Liver (tissue), 9 donors: Measurements from ENCODE around the gene OTOG. TPM values are rescaled to one million over a fixed set of nuclear protein-coding genes. Genes with fewer than 3 reads are reported as not detected.

Source experiments
- DNase-seq: peaks from one replicate; pipeline ENCODE4 v3.0.0-alpha.2; 2017; ENCODE audit warnings: low spot score
- H3K27ac ChIP-seq, 2 donors: one replicate each; pipeline ENCODE4 v1.7.0; 2013; ENCODE audit warnings: inconsistent platforms in 2 of 2, low read length in 2 of 2, control low read depth in 1 of 2, low read depth in 1 of 2, mild to moderate bottlenecking in 1 of 2
- H3K27me3 ChIP-seq, 4 donors: one replicate each; pipeline versions ENCODE4 v1.6.1 to v1.7.0; 2013; ENCODE audit warnings: low read length in 3 of 4, inconsistent platforms in 1 of 4, mild to moderate bottlenecking in 1 of 4, moderate library complexity in 1 of 4; ENCODE audit not compliant: control insufficient read depth in 4 of 4, insufficient read depth in 4 of 4
- H3K36me3 ChIP-seq, 4 donors: one replicate each; pipeline versions ENCODE4 v1.6.1 to v1.7.0; 2013; ENCODE audit warnings: low read length in 3 of 4, mild to moderate bottlenecking in 3 of 4, low read depth in 1 of 4, moderate library complexity in 1 of 4; ENCODE audit not compliant: control insufficient read depth in 4 of 4, insufficient read depth in 3 of 4
- H3K4me1 ChIP-seq, 4 donors: one replicate each; pipeline versions ENCODE4 v1.6.1 to v1.7.0; 2013; ENCODE audit warnings: low read length in 3 of 4, mild to moderate bottlenecking in 3 of 4, moderate library complexity in 1 of 4; ENCODE audit not compliant: control insufficient read depth in 4 of 4, insufficient read depth in 4 of 4
- H3K4me3 ChIP-seq, 3 donors: one replicate each; pipeline versions ENCODE4 v1.6.1 to v1.7.0; 2013; ENCODE audit warnings: low read length in 3 of 3, control low read depth in 1 of 3, low read depth in 1 of 3, mild to moderate bottlenecking in 1 of 3
- H3K9ac ChIP-seq, 2 donors: one replicate each; pipeline ENCODE4 v1.7.0; 2013; ENCODE audit warnings: low read length in 2 of 2, mild to moderate bottlenecking in 2 of 2, moderate library complexity in 2 of 2, control low read depth in 1 of 2, low read depth in 1 of 2
- H3K9me3 ChIP-seq, 4 donors: one replicate each; pipeline versions ENCODE4 v1.6.1 to v1.7.0; 2013; ENCODE audit warnings: low read length in 3 of 4; ENCODE audit not compliant: control insufficient read depth in 4 of 4
- CTCF ChIP-seq: fragments of 150-350 bp; IDR thresholded peaks from 2 replicates; pipeline ENCODE4 v1.5.1; 2017; ENCODE audit warnings: improper control_type of control experiment, low read depth, low read length; ENCODE audit not compliant: missing input control
- EGR1 ChIP-seq, 2 donors: IDR thresholded peaks; 2 replicates each; pipeline ENCODE4 v1.6.1; 2016 to 2018; ENCODE audit warnings: antibody characterized with exemption in 2 of 2, low read depth in 2 of 2
- FOXA1 ChIP-seq: IDR thresholded peaks from 2 replicates; pipeline ENCODE4 v1.6.1; 2016; ENCODE audit warnings: antibody characterized with exemption
- FOXA2 ChIP-seq: IDR thresholded peaks from 2 replicates; pipeline ENCODE4 v1.6.1; 2016; ENCODE audit warnings: antibody characterized with exemption
- GABPA ChIP-seq, 2 donors: IDR thresholded peaks in 1 of 2; conservative IDR thresholded peaks in 1 of 2; 2 replicates each; pipeline ENCODE4 v1.6.1; 2016; ENCODE audit warnings: antibody characterized with exemption in 2 of 2, mild to moderate bottlenecking in 1 of 2, moderate library complexity in 1 of 2
- HNF4A ChIP-seq, 2 donors: conservative IDR thresholded peaks; 2 replicates each; pipeline ENCODE4 v1.6.1; 2016; ENCODE audit warnings: antibody characterized with exemption in 2 of 2, mild to moderate bottlenecking in 2 of 2
- HNF4G ChIP-seq: IDR thresholded peaks from 2 replicates; pipeline ENCODE4 v1.6.1; 2016; ENCODE audit warnings: antibody characterized with exemption
- JUND ChIP-seq, 2 donors: IDR thresholded peaks; 2 replicates each; pipeline ENCODE4 v1.6.1; 2016; ENCODE audit warnings: antibody characterized with exemption in 2 of 2
- NR2F2 ChIP-seq: IDR thresholded peaks from 2 replicates; pipeline ENCODE4 v1.6.1; 2016; ENCODE audit warnings: antibody characterized with exemption
- RAD21 ChIP-seq, 2 donors: IDR thresholded peaks; 2 replicates each; pipeline ENCODE4 v1.6.1; 2016; ENCODE audit warnings: antibody characterized with exemption in 2 of 2, mild to moderate bottlenecking in 2 of 2
- RXRA ChIP-seq, 2 donors: IDR thresholded peaks; 2 replicates each; pipeline ENCODE4 v1.6.1; 2017 to 2018; ENCODE audit warnings: antibody characterized with exemption in 2 of 2, mild to moderate bottlenecking in 1 of 2
- SP1 ChIP-seq: IDR thresholded peaks from 2 replicates; pipeline ENCODE4 v1.6.1; 2018; ENCODE audit warnings: antibody characterized with exemption, mild to moderate bottlenecking
- TAF1 ChIP-seq: conservative IDR thresholded peaks from 2 replicates; pipeline ENCODE4 v1.6.1; 2016; ENCODE audit warnings: antibody characterized with exemption, mild to moderate bottlenecking
- YY1 ChIP-seq: IDR thresholded peaks from 2 replicates; pipeline ENCODE4 v1.6.1; 2016; ENCODE audit warnings: antibody characterized with exemption, mild to moderate bottlenecking
- WGBS: extraction: QIAGEN DNeasy Blood & Tissue Kit; methylation state at CpG from one replicate; pipeline ENCODE4 v1.1.7; 2013; 5-methylcytosine and 5-hydroxymethylcytosine counted together
- polyA plus RNA-seq, 2 donors: library from polyadenylated mRNA; stranded (reverse) in 1 of 2; unstranded in 1 of 2; fragments of 200-250 nt in 1 of 2; fragments of >200 nt in 1 of 2; fragmentation: Nextera tagmentation in 1 of 2; extraction: Ambion mirVana in 1 of 2; gene quantifications; one replicate each; pipeline versions ENCODE4 v1.2.1 to v1.2.3, GENCODE V29; 2013 to 2015
- total RNA-seq, 2 donors: library from RNA; depleted of rRNA; stranded (reverse); fragments of >200 nt; gene quantifications; one replicate each; pipeline ENCODE4 v1.2.3, GENCODE V29; 2014
- TF ChIP-seq, protein P1 (sequence below): IDR thresholded peaks from 2 replicates; pipeline ENCODE4 v1.6.1; 2016; ENCODE audit warnings: antibody characterized with exemption
- TF ChIP-seq, protein P2 (sequence below): IDR thresholded peaks from 2 replicates; pipeline ENCODE4 v1.6.1; 2016; ENCODE audit warnings: antibody characterized with exemption, mild to moderate bottlenecking
- TF ChIP-seq, protein P3 (sequence below): IDR thresholded peaks from 2 replicates; pipeline ENCODE4 v1.6.1; 2016; ENCODE audit warnings: antibody characterized with exemption
- TF ChIP-seq, protein P4 (sequence below): IDR thresholded peaks from 2 replicates; pipeline ENCODE4 v1.6.1; 2016; ENCODE audit warnings: antibody characterized with exemption
- donor health status: healthy.
- donor health status: healthy.
- donor health status: healthy.
- donor health status: healthy.
- donor health status: healthy.

The OTOG gene
- total and polyA plus RNA-seq, 4 donors: not detected

DNA sequence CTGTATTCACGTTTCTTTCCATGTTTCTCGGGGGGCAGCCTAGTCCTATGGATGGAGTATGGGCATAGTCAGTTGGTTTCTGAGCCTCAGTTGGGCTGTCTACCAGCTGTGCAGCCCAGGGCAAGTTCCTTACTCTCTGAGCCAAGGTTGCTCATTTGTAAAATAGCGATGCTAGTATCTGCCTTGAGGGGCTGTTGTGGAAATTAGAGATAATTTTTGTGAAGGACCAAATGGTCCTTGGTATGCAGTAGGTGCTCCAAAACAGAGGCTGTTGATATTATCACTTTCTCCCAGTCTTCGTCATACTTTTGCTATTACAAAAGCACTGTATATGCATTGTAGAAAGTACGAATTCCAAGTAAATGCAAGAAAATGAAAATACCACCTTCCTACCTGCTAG is 89.7 kb downstream of the OTOG start:
- WGBS: 79% methylated on average over 5 of the region's 5 CpGs
- TF ChIP-seq RAD21 (IDR thresholded peaks at IDR 0.05) (no peak), HNF4A (conservative IDR thresholded peaks at IDR 0.05) (no peak), JUND (IDR thresholded peaks at IDR 0.05) (no peak), HNF4G (no peak), FOXA2 (no peak), FOXA1 (no peak), EGR1 (IDR thresholded peaks at IDR 0.05; ENCODE audit: low read depth in 2 of 2) (no peak), TAF1 (no peak), YY1 (no peak), SP1 (no peak), RXRA (IDR thresholded peaks at IDR 0.05) (no peak), CTCF (no peak), NR2F2 (no peak), GABPA (IDR thresholded peaks at IDR 0.05 in 1 of 2, conservative IDR thresholded peaks at IDR 0.05 in 1 of 2) (no peak)
- TF ChIP-seq, protein P1, sequence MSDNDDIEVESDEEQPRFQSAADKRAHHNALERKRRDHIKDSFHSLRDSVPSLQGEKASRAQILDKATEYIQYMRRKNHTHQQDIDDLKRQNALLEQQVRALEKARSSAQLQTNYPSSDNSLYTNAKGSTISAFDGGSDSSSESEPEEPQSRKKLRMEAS: no peak
- TF ChIP-seq, protein P2, sequence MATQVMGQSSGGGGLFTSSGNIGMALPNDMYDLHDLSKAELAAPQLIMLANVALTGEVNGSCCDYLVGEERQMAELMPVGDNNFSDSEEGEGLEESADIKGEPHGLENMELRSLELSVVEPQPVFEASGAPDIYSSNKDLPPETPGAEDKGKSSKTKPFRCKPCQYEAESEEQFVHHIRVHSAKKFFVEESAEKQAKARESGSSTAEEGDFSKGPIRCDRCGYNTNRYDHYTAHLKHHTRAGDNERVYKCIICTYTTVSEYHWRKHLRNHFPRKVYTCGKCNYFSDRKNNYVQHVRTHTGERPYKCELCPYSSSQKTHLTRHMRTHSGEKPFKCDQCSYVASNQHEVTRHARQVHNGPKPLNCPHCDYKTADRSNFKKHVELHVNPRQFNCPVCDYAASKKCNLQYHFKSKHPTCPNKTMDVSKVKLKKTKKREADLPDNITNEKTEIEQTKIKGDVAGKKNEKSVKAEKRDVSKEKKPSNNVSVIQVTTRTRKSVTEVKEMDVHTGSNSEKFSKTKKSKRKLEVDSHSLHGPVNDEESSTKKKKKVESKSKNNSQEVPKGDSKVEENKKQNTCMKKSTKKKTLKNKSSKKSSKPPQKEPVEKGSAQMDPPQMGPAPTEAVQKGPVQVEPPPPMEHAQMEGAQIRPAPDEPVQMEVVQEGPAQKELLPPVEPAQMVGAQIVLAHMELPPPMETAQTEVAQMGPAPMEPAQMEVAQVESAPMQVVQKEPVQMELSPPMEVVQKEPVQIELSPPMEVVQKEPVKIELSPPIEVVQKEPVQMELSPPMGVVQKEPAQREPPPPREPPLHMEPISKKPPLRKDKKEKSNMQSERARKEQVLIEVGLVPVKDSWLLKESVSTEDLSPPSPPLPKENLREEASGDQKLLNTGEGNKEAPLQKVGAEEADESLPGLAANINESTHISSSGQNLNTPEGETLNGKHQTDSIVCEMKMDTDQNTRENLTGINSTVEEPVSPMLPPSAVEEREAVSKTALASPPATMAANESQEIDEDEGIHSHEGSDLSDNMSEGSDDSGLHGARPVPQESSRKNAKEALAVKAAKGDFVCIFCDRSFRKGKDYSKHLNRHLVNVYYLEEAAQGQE: no peak
- TF ChIP-seq, protein P3, sequence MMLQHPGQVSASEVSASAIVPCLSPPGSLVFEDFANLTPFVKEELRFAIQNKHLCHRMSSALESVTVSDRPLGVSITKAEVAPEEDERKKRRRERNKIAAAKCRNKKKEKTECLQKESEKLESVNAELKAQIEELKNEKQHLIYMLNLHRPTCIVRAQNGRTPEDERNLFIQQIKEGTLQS: no peak
- TF ChIP-seq, protein P4, sequence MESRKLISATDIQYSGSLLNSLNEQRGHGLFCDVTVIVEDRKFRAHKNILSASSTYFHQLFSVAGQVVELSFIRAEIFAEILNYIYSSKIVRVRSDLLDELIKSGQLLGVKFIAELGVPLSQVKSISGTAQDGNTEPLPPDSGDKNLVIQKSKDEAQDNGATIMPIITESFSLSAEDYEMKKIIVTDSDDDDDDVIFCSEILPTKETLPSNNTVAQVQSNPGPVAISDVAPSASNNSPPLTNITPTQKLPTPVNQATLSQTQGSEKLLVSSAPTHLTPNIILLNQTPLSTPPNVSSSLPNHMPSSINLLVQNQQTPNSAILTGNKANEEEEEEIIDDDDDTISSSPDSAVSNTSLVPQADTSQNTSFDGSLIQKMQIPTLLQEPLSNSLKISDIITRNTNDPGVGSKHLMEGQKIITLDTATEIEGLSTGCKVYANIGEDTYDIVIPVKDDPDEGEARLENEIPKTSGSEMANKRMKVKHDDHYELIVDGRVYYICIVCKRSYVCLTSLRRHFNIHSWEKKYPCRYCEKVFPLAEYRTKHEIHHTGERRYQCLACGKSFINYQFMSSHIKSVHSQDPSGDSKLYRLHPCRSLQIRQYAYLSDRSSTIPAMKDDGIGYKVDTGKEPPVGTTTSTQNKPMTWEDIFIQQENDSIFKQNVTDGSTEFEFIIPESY: no peak
- no peak overlapping the region for H3K27ac ChIP-seq
- no peaks in the 10 kb centered on the region for H3K36me3 ChIP-seq
- H3K27me3 ChIP-seq: no peaks in the 10 kb centered on the region
- no peak for DNase-seq
- no peak overlapping the region for H3K4me3 ChIP-seq
- no peak overlapping the region for H3K9ac ChIP-seq
- no peaks in the 10 kb centered on the region for H3K9me3 ChIP-seq
- H3K4me1 ChIP-seq: no peaks in the 10 kb centered on the region

DNA sequence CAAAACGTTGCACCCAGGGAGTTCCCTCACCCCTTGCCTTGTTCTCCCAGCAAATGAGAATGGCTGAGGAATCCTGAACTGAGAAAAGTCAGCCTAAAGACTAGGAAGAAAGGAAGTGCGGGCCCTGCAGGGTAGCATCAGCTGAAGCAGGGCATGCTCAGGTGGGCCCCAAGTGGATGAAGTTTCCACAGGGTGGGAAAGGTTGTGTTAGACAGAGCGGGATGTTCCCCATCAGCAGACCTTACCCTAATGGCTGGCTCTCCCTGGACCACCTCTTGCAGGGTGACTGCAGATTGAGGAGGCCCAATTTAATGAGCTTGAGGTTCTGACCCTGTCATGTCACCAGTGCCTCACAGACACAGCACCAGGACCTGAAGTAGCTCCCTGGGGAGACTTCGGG is 90.8 kb downstream of the OTOG start:
- Histone ChIP-seq H3K9me3 (no peaks in the 10 kb centered on the region), H3K27me3 (no peaks in the 10 kb centered on the region), H3K9ac (no peak overlapping the region), H3K36me3 (no peaks in the 10 kb centered on the region), H3K4me1 (no peaks in the 10 kb centered on the region), H3K4me3 (no peak overlapping the region), H3K27ac (no peak overlapping the region)
- TF ChIP-seq, protein P2: no peak
- TF ChIP-seq FOXA2 (no peak), FOXA1 (no peak)
- 64% methylated on average over 4 of the region's 4 CpGs for WGBS
- DNase-seq: no peak
